Upper lobe of right lung (tissue), 1 donor: ENCODE results near the gene JAML. TPM values are rescaled to one million over a fixed set of nuclear protein-coding genes. Genes with fewer than 3 reads are reported as not detected.

ENCODE experiments used
- ATAC-seq: fragments of 200-7000 bp; cut with Tn5 transposase; one replicate; pipeline ENCODE4 v1.9.1; 2020; ENCODE audit warnings: mild to moderate bottlenecking, moderate library complexity
- DNase-seq: peaks from one replicate; pipeline ENCODE4 v3.0.0-alpha.2; 2020
- H3K27ac ChIP-seq: fragments of 200-600 bp; one replicate; pipeline ENCODE4 v1.8.0; 2022
- H3K27me3 ChIP-seq: fragments of 200-600 bp; one replicate; pipeline ENCODE4 v1.8.0; 2022; ENCODE audit warnings: mild to moderate bottlenecking
- H3K36me3 ChIP-seq: fragments of 200-600 bp; one replicate; pipeline ENCODE4 v1.8.0; 2022
- H3K4me1 ChIP-seq: fragments of 200-600 bp; one replicate; pipeline ENCODE4 v1.8.0; 2022
- H3K4me3 ChIP-seq: fragments of 200-600 bp; one replicate; pipeline ENCODE4 v1.8.0; 2022; ENCODE audit warnings: mild to moderate bottlenecking
- H3K9me3 ChIP-seq: fragments of 200-600 bp; one replicate; pipeline ENCODE4 v1.8.0; 2022
- intact Hi-C: fragments of 100-400 bp; cut with DNase I; formaldehyde crosslinking; loops from one replicate; pipeline ENCODE4 v1.11.0; 2022
- total RNA-seq: library from RNA; stranded (reverse); fragmentation: NEBNext Ultra II Directional; extraction: Animal tissue kit (Norgen Biotek cat#: 25700); gene quantifications from one replicate; pipeline ENCODE4 v1.2.1, GENCODE V29; 2021
- TF ChIP-seq, protein P1 (sequence below): fragments of 200-600 bp; IDR thresholded peaks from one replicate; pipeline ENCODE4 v1.8.0; 2022; ENCODE audit warnings: antibody characterized with exemption
- donor health status: DM: no; HTN: yes; CAD: no; lungs with severe emphysema.

JAML gene
- total RNA-seq, 1 donor from 2014 or later = 87.9 TPM

DNA sequence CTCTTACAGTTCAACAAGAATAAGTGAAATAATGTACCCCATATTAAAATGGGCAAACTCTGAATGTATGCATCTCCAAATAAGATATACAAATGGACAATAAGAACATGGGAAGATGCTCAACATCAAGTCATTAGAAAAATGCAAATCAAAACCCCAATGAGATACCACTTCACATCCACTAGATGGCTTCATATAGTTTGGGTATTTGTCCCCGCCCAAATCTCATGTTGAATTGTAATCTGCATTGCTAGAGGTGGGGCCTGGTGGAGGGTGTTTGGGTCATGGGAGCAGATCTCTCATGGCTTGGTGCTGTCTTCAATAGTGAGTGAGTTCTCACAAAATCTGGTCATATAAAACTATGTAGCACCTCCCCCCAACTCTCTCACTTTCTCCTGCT is 33.6 kb upstream of the JAML start:
- Histone ChIP-seq H3K4me1 (peaks cover 18% of the 10 kb centered on the region), H3K4me3 (no peak overlapping the region), H3K9me3 (no peaks in the 10 kb centered on the region), H3K27me3 (no peaks in the 10 kb centered on the region), H3K27ac (no peak overlapping the region), H3K36me3 (peaks cover 42% of the 10 kb centered on the region)
- TF ChIP-seq, protein P1, sequence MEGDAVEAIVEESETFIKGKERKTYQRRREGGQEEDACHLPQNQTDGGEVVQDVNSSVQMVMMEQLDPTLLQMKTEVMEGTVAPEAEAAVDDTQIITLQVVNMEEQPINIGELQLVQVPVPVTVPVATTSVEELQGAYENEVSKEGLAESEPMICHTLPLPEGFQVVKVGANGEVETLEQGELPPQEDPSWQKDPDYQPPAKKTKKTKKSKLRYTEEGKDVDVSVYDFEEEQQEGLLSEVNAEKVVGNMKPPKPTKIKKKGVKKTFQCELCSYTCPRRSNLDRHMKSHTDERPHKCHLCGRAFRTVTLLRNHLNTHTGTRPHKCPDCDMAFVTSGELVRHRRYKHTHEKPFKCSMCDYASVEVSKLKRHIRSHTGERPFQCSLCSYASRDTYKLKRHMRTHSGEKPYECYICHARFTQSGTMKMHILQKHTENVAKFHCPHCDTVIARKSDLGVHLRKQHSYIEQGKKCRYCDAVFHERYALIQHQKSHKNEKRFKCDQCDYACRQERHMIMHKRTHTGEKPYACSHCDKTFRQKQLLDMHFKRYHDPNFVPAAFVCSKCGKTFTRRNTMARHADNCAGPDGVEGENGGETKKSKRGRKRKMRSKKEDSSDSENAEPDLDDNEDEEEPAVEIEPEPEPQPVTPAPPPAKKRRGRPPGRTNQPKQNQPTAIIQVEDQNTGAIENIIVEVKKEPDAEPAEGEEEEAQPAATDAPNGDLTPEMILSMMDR = peak; percentile 14
- intact Hi-C loops = no loop called here
- ATAC-seq (no peak), DNase-seq (no peak)

- H3K27me3 ChIP-seq = no peaks in the 10 kb centered on the region
- H3K9me3 ChIP-seq = no peaks in the 10 kb centered on the region
- intact Hi-C loops = no loop called here
- H3K4me3 ChIP-seq = peak overlapping the region; percentile 64
- H3K4me1 ChIP-seq = peaks cover 5% of the 10 kb centered on the region
- peaks cover 21% of the 10 kb centered on the region for H3K36me3 ChIP-seq
- TF ChIP-seq, protein P1 = no peak
- peak overlapping the region; percentile 94 for H3K27ac ChIP-seq
- no peak for ATAC-seq
- DNase-seq = no peak
Observed at GRCh38 chr11:118252688-118253087, 27.9 kb upstream of the JAML start.

DNA sequence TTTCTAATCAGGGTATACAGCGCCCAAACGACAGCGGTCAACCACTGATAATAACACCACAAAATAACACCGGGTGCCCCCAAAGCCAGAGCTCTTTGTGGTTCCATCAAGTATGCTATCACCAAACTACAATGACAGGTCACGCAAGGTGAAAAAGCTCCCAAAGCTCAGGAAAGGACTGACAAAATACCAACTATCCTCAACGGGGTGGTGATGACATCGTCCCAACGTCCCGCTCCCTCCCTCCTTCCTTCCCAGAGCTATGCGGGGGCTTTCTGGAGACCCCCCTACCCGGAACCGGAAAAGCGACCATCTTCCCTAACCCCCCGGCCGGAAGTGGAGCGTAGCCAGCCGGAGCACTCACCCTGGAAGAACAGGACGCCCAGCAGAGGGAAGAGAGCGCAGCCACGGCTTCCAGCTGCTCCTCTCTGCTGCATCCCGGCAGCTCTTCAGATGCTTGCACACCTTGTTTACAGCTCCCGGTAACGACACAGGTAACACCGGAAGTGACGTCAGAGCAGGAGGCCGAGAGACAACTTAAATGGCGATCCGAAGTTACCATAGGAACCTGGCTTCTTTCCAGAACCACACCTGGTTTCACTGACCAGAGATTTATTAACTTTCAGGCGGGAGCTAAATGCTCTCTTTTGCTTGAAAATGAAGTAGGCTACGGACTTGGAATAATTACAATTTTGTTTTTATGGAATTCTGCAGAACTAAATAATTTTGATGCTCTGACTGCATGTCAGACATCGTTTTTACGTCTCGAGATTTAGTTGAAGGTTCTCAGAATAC is 27.2 kb upstream of the JAML start, which contains the start of gene MPZL3:
Gene MPZL3, minus strand, starts transcription at position 508 of the 795 bp plus-strand sequence. Its CDS starts 71 bp downstream, at position 437.
- ATAC-seq (peak; percentile 93), DNase-seq (peak; percentile 90)
- peaks cover 5% of the 10 kb centered on the region for H3K4me1 ChIP-seq
- intact Hi-C loops = no loop called here
- H3K27ac ChIP-seq = peak within 1 kb of the TSS; percentile 94
- peaks cover 21% of the 10 kb centered on the region for H3K36me3 ChIP-seq
- TF ChIP-seq, protein P1 = no peak
- H3K27me3 ChIP-seq = no peaks in the 10 kb centered on the region
- peak within 1 kb of the TSS; percentile 64 for H3K4me3 ChIP-seq
- H3K9me3 ChIP-seq = no peaks in the 10 kb centered on the region

DNA sequence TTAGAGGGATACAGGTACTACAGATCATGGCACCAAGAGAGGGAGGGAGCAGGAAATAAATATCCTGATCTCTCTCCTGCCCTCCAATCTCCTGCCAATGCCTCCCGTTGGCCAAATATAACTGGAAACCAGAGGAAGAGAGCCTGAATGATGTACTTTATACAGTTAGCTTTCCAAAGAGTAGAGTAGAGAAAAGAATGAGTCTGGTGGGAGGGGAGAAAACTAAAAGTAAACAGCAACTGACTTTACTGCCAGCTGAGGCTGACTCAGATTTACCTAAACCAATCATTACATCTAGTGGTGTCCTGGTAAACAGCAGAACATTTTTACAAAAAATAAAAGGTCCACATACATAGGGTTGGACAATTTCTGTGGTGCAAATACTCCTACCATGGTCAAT is 22.2 kb upstream of the JAML start:
- no peaks in the 10 kb centered on the region for H3K36me3 ChIP-seq
- no peak overlapping the region for H3K4me3 ChIP-seq
- H3K27me3 ChIP-seq = no peaks in the 10 kb centered on the region
- TF ChIP-seq, protein P1 = no peak
- DNase-seq (no peak), ATAC-seq (peak; percentile 30)
- H3K4me1 ChIP-seq = peaks cover 21% of the 10 kb centered on the region
- intact Hi-C loops = no loop called here
- H3K9me3 ChIP-seq = no peaks in the 10 kb centered on the region
- peak overlapping the region; percentile 58 for H3K27ac ChIP-seq

DNA sequence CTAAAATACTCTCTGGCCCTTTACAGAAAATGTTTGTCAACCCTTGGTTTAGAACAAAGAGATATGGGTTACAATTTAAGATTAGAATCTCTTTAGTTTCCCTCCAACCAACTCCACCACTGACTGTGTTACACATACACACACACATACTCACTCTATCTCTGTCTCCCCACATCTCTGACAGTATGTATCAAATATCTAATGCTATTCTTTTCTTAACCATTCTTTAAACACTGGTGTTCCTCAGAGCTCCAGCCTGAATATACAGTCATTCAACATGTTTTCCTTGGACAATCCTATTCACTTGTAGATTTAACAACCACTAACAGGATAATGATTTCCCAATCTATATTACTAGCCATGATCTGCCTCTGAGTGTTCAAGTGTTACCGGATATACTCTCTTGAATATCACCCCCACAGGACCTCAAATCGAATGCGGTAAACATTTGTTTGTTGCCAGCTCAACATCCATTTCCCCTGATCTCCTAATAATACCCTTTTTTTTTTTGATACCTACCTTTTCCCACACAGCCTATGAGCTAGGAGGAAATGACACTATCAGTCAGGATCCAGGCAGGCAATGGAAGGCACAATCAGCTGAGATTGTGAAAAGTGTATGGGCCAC is 21.2 kb upstream of the JAML start:
- H3K9me3 ChIP-seq = no peaks in the 10 kb centered on the region
- TF ChIP-seq, protein P1 = no peak
- DNase-seq (no peak), ATAC-seq (no peak)
- no peaks in the 10 kb centered on the region for H3K36me3 ChIP-seq
- H3K4me1 ChIP-seq = peaks cover 29% of the 10 kb centered on the region
- no peak overlapping the region for H3K4me3 ChIP-seq
- peak overlapping the region; percentile 58 for H3K27ac ChIP-seq
- intact Hi-C loops = no loop called here
- no peaks in the 10 kb centered on the region for H3K27me3 ChIP-seq
